GM23338 (cell line): ENCODE results near the gene NHEJ1. TPM values are rescaled to one million over a fixed set of nuclear protein-coding genes. Genes with fewer than 3 reads are reported as not detected.

Experiments
- ATAC-seq: fragments of 200-7000 bp; cut with Tn5 transposase; 3 replicates; pipeline ENCODE4 v1.9.1; 2020
- DNase-seq: peaks from one replicate; pipeline ENCODE4 v3.0.0-alpha.2; 2015; ENCODE audit warnings: low spot score
- H2AFZ ChIP-seq: fragments of 200-600 bp; sonication (generic); 2 replicates; pipeline ENCODE4 v1.8.0; 2016; ENCODE audit warnings: antibody characterized with exemption, mild to moderate bottlenecking, moderate library complexity
- H3F3A ChIP-seq: fragments of 200-600 bp; sonication (generic); replicated peaks from 2 replicates; pipeline ENCODE4 v1.8.0; 2017; ENCODE audit warnings: antibody characterized with exemption, mixed run types, low read depth
- H3K27ac ChIP-seq: fragments of 200-600 bp; sonication (generic); 2 replicates; pipeline ENCODE4 v1.6.1; 2016; ENCODE audit warnings: low read depth
- H3K27me3 ChIP-seq: fragments of 200-600 bp; sonication (generic); 2 replicates; pipeline ENCODE4 v1.8.0; 2016; ENCODE audit warnings: mild to moderate bottlenecking, mixed run types, moderate library complexity; ENCODE audit not compliant: insufficient read depth
- H3K36me3 ChIP-seq: fragments of 200-600 bp; sonication (generic); 2 replicates; pipeline ENCODE4 v1.8.0; 2016; ENCODE audit warnings: mild to moderate bottlenecking; ENCODE audit not compliant: insufficient read depth
- H3K4me1 ChIP-seq: fragments of 200-600 bp; sonication (generic); 2 replicates; pipeline ENCODE4 v1.8.0; 2016; ENCODE audit warnings: mild to moderate bottlenecking, moderate library complexity; ENCODE audit not compliant: insufficient read depth
- H3K4me2 ChIP-seq: fragments of 200-600 bp; sonication (generic); 2 replicates; pipeline ENCODE4 v1.7.1; 2017; ENCODE audit warnings: mixed run types
- H3K4me3 ChIP-seq: fragments of 200-600 bp; sonication (generic); 2 replicates; pipeline ENCODE4 v1.6.1; 2016; ENCODE audit warnings: mixed run types
- H3K79me2 ChIP-seq: fragments of 200-600 bp; sonication (generic); replicated peaks from 2 replicates; pipeline ENCODE4 v1.8.0; 2017; ENCODE audit warnings: mild to moderate bottlenecking; ENCODE audit not compliant: insufficient read depth
- H3K9me2 ChIP-seq: fragments of 200-600 bp; sonication (generic); 2 replicates; pipeline ENCODE4 v1.8.0; 2017; ENCODE audit not compliant: insufficient read depth
- H4K20me1 ChIP-seq: fragments of 200-600 bp; sonication (generic); replicated peaks from 2 replicates; pipeline ENCODE4 v1.8.0; 2017; ENCODE audit warnings: mild to moderate bottlenecking; ENCODE audit not compliant: insufficient read depth
- H3K27ac Mint-ChIP-seq: 2 replicates; pipeline ENCODE4 v1.8.0; 2020; ENCODE audit warnings: inconsistent platforms, mild to moderate bottlenecking, moderate library complexity, mixed read lengths
- H3K27me3 Mint-ChIP-seq: 3 replicates; pipeline ENCODE4 v1.8.0; 2022; ENCODE audit warnings: low read depth, mild to moderate bottlenecking, moderate library complexity, mixed read lengths, inconsistent platforms; ENCODE audit not compliant: insufficient read depth, poor library complexity
- H3K36me3 Mint-ChIP-seq: 3 replicates; pipeline ENCODE4 v1.8.0; 2021; ENCODE audit warnings: low read depth, mild to moderate bottlenecking, inconsistent platforms, moderate library complexity, mixed read lengths
- H3K4me1 Mint-ChIP-seq: 3 replicates; pipeline ENCODE4 v1.8.0; 2020; ENCODE audit warnings: mild to moderate bottlenecking, inconsistent platforms, mixed read lengths
- H3K4me3 Mint-ChIP-seq: 3 replicates; pipeline ENCODE4 v1.8.0; 2021; ENCODE audit warnings: moderate library complexity, mild to moderate bottlenecking, inconsistent platforms, mixed read lengths
- H3K9me3 Mint-ChIP-seq: 3 replicates; pipeline ENCODE4 v1.8.0; 2020; ENCODE audit warnings: moderate library complexity, mild to moderate bottlenecking, inconsistent platforms, mixed read lengths
- CREB1 ChIP-seq: fragments of 250-450 bp; sonication (Bioruptor Pico); IDR thresholded peaks from 2 replicates; pipeline ENCODE4 v1.5.0; 2020; ENCODE audit warnings: low read depth, mild to moderate bottlenecking, moderate library complexity
- CTCF ChIP-seq, 2 experiments: fragments of 200-600 bp in 1 of 2; sonication (generic) in 1 of 2; conservative IDR thresholded peaks; 2 replicates each; pipeline versions ENCODE4 v1.5.1 to v1.6.1; 2016 to 2017; ENCODE audit warnings: antibody characterized with exemption in 2 of 2, low read depth in 2 of 2, mild to moderate bottlenecking in 2 of 2, moderate library complexity in 1 of 2
- EZH2phosphoT487 ChIP-seq: fragments of 200-600 bp; sonication (generic); IDR thresholded peaks from one replicate; pipeline ENCODE4 v1.8.1; 2018; ENCODE audit warnings: antibody characterized with exemption; ENCODE audit not compliant: unreplicated experiment
- NANOG ChIP-seq: IDR thresholded peaks from 2 replicates; pipeline ENCODE4 v1.6.1; 2016; ENCODE audit warnings: antibody characterized with exemption, borderline replicate concordance
- POLR2AphosphoS5 ChIP-seq: IDR thresholded peaks from 2 replicates; pipeline ENCODE4 v1.6.1; 2016; ENCODE audit warnings: antibody characterized with exemption, low read depth
- STAT1 ChIP-seq: IDR thresholded peaks from one replicate; pipeline ENCODE4 v1.6.1; 2016; ENCODE audit warnings: antibody characterized with exemption; ENCODE audit not compliant: unreplicated experiment
- ZNF114 ChIP-seq: fragments of 250-450 bp; sonication (Bioruptor Pico); IDR thresholded peaks from 2 replicates; pipeline ENCODE4 v1.5.0; 2020; ENCODE audit warnings: mild to moderate bottlenecking, moderate library complexity
- ZNF331 ChIP-seq: fragments of 250-450 bp; sonication (Bioruptor Pico); IDR thresholded peaks from 2 replicates; pipeline ENCODE4 v1.5.0; 2020; ENCODE audit warnings: low read depth, mild to moderate bottlenecking, moderate library complexity
- polyA plus RNA-seq: library from polyadenylated mRNA; unstranded; fragments of >200 nt; fragmentation: Nextera tagmentation; extraction: Ambion mirVana; gene quantifications from 2 replicates; pipeline ENCODE4 v1.2.1, GENCODE V29; 2016
- total RNA-seq: library from RNA; depleted of rRNA; stranded (reverse); fragments of >200 nt; shearing (Covaris generic); gene quantifications from 2 replicates; pipeline ENCODE4 v1.2.3, GENCODE V29; 2014
- TF ChIP-seq, protein P1 (sequence below): fragments of 250-450 bp; sonication (Bioruptor Pico); IDR thresholded peaks from 2 replicates; pipeline ENCODE4 v1.5.0; 2020; ENCODE audit warnings: mild to moderate bottlenecking, moderate library complexity
- TF ChIP-seq, protein P2 (sequence below): IDR thresholded peaks from 2 replicates; pipeline ENCODE4 v1.6.1; 2016; ENCODE audit warnings: antibody characterized with exemption

NHEJ1 gene
- total and polyA plus RNA-seq, 2 experiments from 2014 or later = 19.6 to 30.6 TPM

DNA sequence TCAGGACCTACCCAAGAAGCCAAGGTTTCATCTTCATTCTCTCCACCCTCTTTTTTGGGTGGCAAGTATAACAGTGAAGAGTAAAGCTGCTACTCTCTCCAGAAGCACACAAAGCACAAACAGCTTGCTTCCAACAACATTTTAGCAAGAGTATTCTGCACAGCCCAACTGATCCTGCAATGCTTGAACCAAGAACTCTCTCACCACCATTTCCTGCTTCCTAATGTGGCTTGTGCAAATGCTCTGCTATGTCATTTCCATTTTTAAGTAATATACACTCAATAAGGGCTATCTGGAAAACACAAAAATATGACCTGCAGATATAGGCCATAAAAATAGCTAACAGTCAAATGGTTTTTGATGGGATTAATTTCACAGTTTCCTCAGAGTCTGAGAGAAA lies 75.8 kb downstream of the NHEJ1 start (continued):
- TF ChIP-seq, protein P1, sequence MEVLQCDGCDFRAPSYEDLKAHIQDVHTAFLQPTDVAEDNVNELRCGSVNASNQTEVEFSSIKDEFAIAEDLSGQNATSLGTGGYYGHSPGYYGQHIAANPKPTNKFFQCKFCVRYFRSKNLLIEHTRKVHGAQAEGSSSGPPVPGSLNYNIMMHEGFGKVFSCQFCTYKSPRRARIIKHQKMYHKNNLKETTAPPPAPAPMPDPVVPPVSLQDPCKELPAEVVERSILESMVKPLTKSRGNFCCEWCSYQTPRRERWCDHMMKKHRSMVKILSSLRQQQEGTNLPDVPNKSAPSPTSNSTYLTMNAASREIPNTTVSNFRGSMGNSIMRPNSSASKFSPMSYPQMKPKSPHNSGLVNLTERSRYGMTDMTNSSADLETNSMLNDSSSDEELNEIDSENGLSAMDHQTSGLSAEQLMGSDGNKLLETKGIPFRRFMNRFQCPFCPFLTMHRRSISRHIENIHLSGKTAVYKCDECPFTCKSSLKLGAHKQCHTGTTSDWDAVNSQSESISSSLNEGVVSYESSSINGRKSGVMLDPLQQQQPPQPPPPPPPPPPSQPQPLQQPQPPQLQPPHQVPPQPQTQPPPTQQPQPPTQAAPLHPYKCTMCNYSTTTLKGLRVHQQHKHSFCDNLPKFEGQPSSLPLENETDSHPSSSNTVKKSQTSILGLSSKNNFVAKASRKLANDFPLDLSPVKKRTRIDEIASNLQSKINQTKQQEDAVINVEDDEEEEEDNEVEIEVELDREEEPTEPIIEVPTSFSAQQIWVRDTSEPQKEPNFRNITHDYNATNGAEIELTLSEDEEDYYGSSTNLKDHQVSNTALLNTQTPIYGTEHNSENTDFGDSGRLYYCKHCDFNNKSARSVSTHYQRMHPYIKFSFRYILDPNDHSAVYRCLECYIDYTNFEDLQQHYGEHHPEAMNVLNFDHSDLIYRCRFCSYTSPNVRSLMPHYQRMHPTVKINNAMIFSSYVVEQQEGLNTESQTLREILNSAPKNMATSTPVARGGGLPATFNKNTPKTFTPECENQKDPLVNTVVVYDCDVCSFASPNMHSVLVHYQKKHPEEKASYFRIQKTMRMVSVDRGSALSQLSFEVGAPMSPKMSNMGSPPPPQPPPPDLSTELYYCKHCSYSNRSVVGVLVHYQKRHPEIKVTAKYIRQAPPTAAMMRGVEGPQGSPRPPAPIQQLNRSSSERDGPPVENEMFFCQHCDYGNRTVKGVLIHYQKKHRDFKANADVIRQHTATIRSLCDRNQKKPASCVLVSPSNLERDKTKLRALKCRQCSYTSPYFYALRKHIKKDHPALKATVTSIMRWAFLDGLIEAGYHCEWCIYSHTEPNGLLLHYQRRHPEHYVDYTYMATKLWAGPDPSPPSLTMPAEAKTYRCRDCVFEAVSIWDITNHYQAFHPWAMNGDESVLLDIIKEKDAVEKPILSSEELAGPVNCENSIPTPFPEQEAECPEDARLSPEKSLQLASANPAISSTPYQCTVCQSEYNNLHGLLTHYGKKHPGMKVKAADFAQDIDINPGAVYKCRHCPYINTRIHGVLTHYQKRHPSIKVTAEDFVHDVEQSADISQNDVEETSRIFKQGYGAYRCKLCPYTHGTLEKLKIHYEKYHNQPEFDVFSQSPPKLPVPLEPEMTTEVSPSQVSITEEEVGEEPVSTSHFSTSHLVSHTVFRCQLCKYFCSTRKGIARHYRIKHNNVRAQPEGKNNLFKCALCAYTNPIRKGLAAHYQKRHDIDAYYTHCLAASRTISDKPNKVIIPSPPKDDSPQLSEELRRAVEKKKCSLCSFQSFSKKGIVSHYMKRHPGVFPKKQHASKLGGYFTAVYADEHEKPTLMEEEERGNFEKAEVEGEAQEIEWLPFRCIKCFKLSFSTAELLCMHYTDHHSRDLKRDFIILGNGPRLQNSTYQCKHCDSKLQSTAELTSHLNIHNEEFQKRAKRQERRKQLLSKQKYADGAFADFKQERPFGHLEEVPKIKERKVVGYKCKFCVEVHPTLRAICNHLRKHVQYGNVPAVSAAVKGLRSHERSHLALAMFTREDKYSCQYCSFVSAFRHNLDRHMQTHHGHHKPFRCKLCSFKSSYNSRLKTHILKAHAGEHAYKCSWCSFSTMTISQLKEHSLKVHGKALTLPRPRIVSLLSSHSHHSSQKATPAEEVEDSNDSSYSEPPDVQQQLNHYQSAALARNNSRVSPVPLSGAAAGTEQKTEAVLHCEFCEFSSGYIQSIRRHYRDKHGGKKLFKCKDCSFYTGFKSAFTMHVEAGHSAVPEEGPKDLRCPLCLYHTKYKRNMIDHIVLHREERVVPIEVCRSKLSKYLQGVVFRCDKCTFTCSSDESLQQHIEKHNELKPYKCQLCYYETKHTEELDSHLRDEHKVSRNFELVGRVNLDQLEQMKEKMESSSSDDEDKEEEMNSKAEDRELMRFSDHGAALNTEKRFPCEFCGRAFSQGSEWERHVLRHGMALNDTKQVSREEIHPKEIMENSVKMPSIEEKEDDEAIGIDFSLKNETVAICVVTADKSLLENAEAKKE (CRISPR knock-in tag) = no peak

GRCh38 chr2:219082332-219082958 lies 78.2 kb downstream of the NHEJ1 start:
- H3K4me1 Mint-ChIP-seq = peaks cover 14% of the 10 kb centered on the region
- Histone ChIP-seq H3K79me2 (no peaks in the 10 kb centered on the region), H3K4me2 (no peak overlapping the region), H3K27me3 (no peaks in the 10 kb centered on the region), H3K4me1 (peaks cover 10% of the 10 kb centered on the region), H2AFZ (no peak overlapping the region), H3K36me3 (no peaks in the 10 kb centered on the region), H3K9me2 (no peaks in the 10 kb centered on the region), H3K4me3 (no peak overlapping the region), H3K27ac (no peak overlapping the region), H4K20me1 (peaks cover 8% of the 10 kb centered on the region; the same call in 1 of the 2 replicates), H3F3A (no peaks in the 10 kb centered on the region)
- peaks cover 3% of the 10 kb centered on the region for H3K27me3 Mint-ChIP-seq
- no peaks in the 10 kb centered on the region for H3K9me3 Mint-ChIP-seq
- DNase-seq = no peak
- H3K27ac Mint-ChIP-seq = no peak overlapping the region
- no peaks in the 10 kb centered on the region for H3K36me3 Mint-ChIP-seq
- no peak overlapping the region for H3K4me3 Mint-ChIP-seq
- ATAC-seq = no peak
- no peak for TF ChIP-seq CTCF (conservative IDR thresholded peaks at IDR 0.05; ENCODE audit: low read depth in 2 of 2)
- TF ChIP-seq, protein P2, sequence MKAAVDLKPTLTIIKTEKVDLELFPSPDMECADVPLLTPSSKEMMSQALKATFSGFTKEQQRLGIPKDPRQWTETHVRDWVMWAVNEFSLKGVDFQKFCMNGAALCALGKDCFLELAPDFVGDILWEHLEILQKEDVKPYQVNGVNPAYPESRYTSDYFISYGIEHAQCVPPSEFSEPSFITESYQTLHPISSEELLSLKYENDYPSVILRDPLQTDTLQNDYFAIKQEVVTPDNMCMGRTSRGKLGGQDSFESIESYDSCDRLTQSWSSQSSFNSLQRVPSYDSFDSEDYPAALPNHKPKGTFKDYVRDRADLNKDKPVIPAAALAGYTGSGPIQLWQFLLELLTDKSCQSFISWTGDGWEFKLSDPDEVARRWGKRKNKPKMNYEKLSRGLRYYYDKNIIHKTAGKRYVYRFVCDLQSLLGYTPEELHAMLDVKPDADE = no peak
- no peak for TF ChIP-seq EZH2phosphoT487
- TF ChIP-seq STAT1 = no peak
- TF ChIP-seq POLR2AphosphoS5 = no peak
- TF ChIP-seq ZNF331 (CRISPR knock-in tag) = no peak
- no peak for TF ChIP-seq ZNF114
- no peak for TF ChIP-seq CREB1 (CRISPR knock-in tag)
- no peak for TF ChIP-seq NANOG
